GM19397 (cell line): ENCODE data around the gene ZNF865.
A peak's percentile ranks its signal among the peaks of the same experiment; 100 is the strongest.

ENCODE experiments used
- ATAC-seq: cut with Tn5 transposase; IDR thresholded peaks from one replicate; pipeline ENCODE4 v1.9.1; 2021; ENCODE audit warnings: mild to moderate bottlenecking, moderate library complexity; ENCODE audit not compliant: unreplicated experiment

Gene ZNF865

DNA sequence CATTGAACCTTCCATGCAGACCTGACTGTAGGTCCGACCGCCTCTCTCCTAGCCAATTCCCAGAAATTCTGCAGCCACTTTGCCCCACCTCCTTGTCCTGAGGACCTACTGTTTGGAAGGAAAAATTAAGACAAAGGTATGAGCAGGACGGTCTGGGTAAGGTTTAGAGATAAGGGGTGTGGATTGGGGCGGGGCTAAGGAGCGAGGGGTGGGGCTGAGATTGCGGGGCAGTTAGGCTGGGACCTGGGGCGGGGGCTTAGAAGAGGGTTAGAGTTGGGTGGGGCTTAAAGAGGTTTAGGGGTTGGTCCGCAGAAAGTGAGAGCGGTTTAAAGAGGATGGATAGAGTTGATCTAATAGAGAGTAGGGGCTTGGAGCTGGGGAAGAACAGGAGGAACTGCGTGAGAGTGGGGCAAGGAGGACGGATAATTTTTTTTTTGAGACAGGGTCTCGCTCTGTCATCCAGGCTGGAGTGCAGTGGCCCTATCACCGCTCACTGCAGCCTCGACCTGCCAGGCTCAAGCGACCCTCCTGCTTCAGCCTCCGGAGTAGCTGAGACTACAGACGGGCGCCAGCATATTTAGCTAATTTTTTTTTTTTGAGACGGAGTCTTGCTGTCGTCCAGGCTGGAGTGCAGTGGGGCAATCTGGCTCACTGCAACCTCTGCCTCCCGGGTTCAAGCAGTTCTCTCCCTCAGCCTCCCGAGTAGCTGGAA is 1.7 kb upstream of the ZNF865 start:
- ATAC-seq = no peak

DNA sequence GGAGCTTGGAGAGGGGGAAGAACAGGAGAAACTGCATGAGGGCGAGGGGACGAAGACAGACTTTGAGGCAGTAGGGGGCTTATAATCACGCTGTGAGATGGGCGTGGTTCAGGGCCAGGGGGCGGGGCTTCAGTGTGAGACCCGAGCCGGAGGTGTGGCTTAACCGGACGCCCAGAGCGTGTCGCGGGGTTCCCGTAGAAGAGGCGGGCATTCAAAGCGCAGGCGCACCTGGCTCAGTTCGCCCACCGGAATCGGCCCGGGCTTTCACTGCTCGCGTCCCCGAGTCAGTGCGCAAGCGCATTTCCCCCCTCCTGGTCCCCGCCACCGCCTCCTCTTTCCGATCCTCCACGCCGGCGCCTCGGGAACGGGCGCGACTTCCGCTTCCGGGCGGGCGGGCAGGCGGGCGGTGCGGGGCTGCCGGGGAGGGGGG is 225 bp upstream of the ZNF865 start:
- peak; percentile 69 for ATAC-seq

DNA sequence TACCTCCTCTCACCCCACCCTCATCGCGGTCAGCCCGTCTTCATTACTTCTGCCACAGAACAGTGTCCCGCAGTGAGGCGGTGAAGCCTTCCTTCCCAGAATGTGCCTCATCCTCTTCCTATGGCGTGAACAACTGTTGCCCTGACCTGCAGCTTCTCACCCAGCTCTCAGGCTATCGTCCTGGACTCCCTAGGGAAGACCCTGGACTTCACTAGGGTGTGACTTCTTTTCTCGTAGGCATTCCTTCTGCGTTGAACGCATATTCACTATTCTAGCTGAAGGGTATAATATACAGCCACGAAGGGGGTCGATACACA is 982 bp downstream of the ZNF865 start:
- no peak for ATAC-seq

DNA sequence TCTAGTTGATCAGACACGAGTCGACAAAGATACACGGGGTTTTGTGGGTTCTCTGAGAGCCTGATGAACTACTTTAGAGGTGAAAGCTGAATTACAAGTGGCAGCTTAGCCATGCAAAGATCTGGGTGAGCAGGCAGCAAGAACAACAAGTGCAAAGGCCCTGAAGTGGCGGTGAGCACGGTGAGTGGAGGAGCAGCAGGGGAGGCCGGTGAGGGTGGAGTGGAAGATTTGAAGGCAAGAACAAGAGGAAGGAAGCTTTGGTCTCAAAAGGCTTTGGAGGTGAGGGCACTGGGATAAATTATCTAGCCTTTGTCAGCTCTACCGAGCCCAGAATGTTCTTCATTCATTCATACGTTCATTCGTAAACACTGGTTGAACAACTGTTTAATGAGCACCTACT is 1.4 kb downstream of the ZNF865 start:
- no peak for ATAC-seq

DNA sequence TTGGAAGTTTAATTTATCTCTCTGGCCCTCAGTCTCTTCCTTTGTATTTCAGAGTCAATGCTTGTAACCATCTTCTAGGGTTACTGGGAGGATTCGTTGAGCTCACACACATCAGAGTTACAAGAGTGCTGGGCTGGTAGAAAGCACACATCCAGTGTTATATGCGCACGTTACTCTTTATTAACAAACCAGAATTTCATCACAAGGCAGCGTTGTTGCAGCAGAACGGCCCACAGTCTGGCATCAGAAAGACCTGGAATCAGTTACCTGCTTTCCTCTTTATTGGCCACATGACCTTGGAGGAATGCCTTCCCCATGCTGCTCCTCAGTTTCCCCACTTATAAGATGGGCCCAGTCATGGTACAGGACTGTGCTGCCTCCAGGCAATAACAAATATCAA is 3.9 kb downstream of the ZNF865 start:
- ATAC-seq = no peak

DNA sequence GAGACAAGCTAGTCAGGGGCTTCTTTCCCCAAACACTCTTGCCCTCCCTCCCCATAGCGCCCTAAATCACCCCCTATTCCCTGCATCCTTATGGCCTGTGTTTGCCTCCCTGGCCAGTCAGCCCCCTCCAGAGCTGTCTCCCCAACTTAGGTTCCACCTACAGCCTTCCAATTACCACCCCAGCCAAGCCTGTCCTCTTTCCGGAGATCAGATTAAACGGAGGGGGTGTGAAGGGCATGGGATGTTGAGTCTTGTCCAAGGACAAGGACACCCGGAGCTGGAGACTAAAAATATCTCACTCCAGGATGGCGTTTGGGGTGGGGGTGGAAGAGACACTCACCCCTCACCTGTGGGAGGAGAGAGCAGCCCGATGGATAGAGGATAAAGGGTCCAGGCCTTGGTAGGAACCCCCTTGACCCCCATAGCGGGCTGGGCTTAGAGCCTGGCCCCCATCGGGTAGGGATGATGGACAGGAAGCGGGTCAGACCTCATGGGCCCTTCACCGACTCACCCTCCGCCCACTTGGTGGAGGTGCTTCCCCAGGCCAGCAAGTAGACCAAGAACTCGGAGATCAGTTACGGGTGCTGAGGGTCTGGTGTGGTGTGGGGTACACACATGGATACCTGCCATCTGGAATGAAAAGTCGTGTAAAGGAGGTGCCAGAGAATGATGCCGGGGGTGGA is 6.0 kb downstream of the ZNF865 start:
- no peak for ATAC-seq

DNA sequence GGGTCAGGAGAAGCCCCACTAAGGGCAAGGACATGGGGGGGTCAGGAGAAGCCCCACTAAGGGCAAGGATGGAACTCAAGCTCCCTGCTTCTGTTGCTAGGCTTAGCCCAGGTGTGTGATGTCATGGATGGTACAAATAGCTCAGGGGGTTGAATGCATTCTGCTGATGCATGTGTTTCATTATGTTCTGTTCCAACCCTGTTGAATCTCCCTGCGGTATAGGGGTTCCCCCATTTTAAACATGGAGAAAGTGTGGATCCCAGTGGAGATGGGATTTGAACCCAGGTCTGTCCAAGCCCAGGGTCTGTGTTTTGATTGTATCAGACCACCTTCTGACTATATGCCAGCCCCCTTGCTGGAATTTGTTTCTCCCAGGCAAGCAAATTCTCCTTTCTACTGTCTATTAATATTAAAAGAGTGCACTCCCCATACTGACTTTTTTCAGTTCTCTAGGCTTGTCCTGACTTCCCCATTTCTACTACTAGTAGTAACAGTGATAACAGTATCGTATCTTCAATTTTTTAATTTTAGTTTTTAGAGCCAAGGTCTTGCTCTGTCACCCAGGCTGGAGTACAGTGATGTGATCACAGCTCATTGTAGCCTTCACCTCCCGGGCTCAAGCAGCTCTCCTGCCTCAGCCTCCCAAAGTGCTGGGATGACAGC is 6.7 kb downstream of the ZNF865 start:
- ATAC-seq = no peak

DNA sequence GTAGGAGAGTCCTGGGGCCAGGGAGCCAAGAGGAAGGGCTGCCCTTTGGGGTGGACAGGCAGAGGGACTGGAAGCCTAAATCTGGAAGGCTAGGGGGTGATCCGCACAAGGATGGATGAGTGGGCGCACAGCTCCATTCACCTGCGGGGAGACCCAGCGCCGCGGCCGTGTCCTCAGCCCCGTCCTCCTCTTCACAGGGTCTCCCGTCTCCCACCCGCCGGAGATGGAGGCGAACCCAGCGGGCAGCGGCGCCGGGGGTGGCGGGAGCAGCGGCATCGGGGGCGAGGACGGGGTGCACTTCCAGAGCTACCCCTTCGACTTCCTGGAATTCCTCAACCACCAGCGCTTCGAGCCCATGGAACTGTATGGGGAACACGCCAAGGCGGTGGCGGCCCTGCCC is 7.9 kb downstream of the ZNF865 start:
- no peak for ATAC-seq

DNA sequence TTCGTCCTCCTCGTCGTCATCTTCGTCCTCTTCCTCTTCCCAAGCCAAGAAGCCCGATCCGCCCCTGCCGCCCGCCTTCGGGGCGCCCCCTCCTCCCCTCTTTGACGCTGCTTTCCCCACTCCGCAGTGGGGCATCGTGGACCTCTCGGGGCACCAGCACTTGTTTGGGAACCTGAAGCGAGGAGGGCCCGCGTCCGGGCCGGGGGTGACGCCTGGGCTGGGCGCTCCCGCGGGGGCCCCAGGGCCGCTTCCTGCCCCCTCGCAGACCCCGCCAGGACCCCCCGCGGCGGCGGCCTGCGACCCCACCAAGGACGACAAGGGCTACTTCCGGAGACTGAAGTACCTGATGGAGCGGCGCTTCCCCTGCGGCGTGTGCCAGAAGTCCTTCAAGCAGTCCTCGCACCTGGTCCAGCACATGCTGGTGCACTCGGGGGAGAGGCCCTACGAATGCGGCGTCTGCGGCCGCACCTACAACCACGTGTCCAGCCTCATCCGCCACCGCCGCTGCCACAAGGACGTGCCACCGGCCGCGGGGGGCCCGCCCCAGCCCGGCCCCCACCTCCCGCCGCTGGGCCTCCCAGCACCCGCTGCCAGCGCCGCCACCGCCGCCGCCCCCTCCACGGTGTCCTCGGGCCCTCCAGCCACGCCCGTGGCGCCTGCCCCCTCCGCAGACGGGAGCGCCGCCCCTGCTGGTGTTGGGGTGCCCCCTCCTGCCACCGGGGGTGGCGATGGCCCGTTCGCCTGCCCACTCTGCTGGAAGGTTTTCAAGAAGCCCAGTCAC is 8.7 kb downstream of the ZNF865 start:
- no peak for ATAC-seq

DNA sequence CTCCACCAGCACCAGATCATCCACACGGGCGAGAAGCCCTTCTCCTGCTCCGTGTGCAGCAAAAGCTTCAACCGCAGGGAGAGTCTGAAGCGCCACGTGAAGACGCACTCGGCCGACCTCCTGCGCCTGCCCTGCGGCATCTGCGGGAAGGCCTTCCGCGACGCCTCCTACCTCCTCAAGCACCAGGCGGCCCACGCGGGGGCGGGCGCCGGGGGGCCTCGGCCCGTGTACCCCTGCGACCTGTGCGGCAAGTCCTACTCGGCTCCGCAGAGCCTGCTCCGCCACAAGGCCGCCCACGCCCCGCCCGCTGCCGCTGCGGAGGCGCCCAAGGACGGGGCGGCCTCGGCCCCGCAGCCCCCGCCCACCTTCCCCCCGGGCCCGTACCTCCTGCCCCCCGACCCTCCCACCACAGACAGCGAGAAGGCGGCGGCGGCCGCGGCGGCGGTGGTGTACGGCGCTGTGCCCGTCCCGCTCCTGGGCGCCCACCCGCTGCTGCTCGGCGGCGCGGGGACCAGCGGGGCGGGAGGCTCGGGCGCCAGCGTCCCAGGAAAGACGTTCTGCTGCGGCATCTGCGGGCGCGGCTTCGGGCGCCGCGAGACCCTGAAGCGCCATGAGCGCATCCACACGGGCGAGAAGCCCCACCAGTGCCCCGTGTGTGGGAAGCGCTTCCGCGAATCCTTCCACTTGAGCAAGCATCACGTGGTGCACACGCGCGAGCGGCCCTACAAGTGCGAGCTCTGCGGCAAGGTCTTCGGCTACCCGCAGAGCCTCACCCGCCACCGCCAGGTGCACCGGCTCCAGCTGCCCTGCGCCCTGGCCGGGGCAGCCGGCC is 9.5 kb downstream of the ZNF865 start:
- ATAC-seq = no peak

DNA sequence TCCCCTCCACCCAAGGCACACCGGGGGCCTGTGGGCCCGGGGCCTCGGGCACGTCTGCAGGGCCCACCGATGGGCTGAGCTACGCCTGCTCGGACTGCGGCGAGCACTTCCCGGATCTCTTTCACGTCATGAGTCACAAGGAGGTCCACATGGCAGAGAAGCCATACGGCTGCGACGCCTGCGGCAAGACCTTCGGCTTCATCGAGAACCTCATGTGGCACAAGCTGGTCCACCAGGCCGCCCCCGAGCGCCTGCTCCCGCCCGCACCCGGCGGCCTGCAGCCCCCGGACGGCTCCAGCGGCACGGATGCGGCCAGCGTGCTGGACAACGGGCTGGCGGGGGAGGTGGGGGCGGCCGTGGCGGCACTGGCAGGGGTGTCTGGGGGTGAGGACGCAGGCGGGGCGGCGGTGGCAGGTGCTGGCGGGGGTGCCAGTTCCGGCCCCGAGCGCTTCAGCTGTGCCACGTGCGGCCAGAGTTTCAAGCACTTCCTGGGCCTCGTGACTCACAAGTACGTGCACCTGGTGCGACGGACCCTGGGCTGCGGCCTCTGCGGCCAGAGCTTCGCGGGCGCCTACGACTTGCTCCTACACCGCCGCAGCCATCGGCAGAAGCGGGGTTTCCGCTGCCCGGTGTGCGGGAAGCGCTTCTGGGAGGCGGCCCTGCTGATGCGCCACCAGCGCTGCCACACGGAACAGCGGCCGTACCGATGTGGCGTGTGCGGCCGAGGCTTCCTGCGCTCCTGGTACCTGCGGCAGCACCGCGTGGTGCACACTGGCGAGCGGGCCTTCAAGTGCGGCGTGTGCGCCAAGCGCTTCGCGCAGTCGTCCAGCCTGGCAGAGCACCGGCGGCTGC is 10.3 kb downstream of the ZNF865 start:
- ATAC-seq = no peak

DNA sequence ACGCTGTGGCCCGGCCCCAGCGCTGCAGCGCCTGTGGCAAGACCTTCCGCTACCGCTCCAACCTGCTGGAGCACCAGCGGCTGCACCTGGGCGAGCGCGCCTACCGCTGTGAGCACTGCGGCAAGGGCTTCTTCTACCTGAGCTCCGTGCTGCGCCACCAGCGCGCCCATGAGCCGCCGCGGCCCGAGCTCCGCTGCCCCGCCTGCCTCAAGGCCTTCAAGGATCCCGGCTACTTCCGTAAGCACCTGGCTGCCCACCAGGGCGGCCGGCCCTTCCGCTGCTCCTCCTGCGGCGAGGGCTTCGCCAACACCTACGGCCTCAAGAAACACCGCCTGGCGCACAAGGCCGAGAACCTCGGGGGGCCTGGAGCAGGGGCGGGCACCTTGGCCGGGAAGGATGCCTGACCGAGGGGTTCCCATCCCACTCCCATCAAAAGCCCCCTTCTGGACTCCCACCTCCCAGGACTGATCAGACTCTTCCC is 11.0 kb downstream of the ZNF865 start:
- ATAC-seq = no peak

DNA sequence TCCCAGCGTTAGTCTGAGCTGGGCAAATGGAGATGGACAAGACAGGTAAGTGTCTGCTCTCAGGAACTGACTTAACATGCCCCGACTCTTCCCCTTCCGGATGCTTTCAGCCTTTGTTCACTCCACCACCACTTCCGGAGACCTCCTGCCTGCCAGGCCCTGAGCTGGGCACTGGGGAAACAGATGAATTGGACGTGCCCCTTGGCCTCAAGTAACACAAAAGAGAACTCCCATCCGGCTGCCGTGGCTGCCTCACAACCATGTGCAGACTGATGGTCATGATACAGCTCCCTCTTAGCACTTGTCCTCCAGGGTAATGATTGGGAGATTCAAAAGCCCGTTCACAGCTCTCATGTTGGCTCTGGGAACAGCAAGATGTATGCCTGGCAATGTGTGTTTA is 12.0 kb downstream of the ZNF865 start:
- ATAC-seq = no peak

DNA sequence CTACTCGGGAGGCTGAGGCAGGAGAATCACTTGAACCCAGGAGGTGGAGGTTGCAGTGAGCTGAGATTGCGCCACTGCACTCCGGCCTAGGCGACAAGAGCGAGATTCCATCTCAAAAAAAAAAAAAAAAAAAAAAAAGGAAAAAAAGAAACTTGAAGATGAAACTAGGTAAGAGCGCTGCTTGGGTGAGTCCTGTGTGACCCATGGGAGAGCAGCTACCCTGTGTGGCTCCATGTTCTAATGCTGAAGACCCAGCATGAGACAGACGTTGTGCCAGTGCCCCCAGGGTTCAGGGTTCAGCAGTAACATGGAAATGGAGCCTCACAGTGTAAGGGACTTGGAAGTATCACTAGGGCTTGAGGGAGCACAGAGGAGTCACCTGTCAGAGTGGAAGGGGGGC is 13.0 kb downstream of the ZNF865 start:
- ATAC-seq = no peak

DNA sequence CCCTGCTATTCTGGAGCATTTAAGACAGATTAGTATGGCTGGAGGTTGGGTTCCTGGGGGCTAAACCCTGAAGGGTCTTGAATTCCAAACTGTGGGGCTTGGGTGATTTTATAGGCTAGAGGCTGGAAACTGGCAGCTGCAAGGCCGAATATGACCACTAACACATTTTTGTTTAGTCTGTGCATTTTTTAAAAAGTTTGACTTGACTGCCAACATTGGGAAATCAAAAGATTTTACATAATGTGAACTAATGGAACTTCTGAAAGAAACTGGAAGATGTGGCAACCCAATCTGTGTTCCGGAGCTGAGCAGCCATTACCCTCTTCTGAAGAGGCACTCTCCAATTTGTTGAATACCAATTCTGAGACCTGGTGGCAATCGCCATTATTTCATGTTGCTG is 13.8 kb downstream of the ZNF865 start:
- no peak for ATAC-seq

DNA sequence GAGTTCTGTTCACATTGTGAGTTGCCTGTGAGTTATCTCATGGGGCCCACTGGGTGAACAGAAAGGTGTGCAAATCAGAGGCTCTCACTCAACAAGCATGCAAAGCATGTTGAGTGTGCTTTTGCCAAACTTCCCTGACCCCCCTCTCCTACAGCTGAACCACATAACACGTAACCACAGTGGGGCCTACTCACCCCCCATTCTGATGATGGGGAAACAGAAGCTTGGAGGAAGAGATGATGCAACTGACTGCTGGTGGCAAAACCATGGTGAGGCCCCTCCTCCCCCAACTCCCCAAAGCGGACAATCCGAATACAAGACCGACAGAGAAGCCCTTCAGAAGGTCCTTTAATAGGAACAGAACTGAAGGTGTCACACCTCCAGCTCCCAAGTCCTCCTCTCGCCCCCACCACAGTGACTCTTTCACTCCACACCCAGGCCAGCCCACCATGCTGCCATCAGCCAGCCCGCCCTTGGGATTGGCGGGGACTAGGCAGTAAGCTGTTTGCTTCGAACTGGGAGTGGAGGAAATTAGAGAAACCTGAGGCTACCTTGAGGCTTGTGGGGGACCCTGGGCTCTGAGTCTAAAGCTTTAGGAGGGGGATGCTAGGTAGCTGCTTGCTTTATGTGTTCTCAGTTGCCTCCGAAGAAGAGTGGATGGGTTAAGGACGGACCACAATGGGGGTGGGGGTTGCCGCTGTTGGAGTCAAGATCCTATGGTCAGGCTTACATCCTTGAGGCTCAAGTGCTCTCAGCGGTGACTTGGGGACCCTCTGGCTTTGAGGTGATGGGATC is 15.2 kb downstream of the ZNF865 start:
- ATAC-seq = no peak

DNA sequence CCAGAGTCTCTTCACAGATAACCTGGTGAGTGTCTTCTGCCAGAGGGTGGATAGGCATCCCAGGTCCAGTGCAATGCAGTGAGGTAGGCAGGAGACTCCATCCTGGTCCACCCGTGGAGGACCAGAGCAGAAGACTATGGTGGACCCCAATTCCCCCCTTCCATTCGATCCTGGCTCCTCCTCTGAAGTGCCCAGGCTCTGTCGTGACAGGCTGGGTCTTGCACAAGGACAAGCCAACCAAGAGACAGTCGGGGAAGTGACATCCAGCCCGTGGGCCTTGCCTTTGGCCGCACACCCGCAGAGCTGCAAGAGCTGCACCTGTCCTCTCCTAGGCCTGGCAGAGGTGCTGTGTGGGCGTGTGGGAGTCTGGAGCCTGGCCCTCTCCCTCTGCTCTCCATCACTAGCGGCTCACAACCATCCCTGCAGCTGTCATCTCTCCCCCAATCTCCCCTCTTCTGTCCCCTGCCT is 15.8 kb downstream of the ZNF865 start:
- ATAC-seq = no peak

DNA sequence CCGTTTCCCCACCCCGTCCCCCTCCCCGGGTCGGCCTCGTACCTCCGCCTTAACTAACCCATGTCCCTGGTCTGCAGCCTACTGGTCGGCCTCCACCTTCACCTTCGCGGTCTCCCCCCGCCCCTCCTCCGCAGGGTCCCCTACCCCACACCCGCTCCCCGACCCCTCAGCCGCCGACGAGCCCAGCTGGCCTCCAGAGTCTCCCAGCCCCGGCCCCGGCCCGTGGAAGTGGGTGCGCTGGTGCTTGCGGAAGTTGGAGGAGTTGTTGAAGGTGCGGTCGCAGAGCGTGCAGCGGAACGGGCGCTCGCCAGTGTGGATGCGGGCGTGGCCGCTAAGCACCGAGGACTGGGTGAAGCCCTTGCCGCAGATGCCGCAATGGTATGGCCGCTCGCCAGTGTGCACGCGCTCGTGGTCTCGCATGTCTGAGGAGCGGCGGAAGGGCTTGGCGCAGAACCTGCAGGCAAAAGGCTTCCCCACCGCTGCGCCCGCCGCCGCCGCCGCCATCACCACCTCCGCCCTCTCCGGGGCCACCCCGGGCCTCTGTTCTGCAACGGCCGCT is 16.3 kb downstream of the ZNF865 start:
- no peak for ATAC-seq
